ENCODE data around the gene ZKSCAN3.
"Not testable (repeated sequence)": the region's sequence is repeated elsewhere in the genome, so short reads cannot be mapped to it uniquely, and the experiment has no call there.

ZKSCAN3 gene

DNA sequence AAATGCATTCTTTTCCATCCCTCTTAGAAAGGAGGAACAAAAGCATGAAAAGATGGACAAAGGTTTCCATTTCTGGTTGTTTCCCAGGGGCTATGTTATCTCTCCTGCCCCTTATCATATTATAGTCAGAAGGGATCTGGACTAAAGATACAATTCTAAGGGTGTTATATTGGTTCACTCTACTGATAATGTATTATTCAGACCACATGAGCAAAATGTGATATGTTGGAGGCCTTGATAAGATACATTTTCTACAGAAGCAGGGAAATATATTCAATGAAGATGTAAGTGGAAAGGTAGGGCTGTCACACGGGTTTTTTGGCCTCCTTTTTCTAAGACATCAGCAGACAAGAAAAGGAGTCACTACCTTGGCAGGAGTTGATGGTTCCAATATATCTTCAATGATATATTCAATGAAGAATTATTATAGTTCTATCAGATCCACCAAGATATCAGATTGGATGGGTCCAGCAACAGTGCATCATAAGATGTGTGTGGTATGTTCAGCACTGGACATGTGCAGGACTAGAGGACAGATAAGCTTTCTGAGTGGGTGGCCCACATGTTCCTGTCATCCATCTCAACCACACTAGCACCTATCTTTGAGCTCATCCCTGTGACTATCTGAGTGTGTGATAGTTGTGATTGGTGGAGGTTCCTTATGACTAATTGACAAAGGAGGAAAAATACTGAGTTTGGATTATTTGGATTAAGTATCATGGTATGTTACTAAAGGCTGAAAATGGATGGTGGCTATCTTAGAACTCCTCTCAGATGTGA, 5.7 kb upstream of the ZKSCAN3 start:
- DNase-seq (ENCODE audit: low read depth in 2 of 2), result no peak

DNA sequence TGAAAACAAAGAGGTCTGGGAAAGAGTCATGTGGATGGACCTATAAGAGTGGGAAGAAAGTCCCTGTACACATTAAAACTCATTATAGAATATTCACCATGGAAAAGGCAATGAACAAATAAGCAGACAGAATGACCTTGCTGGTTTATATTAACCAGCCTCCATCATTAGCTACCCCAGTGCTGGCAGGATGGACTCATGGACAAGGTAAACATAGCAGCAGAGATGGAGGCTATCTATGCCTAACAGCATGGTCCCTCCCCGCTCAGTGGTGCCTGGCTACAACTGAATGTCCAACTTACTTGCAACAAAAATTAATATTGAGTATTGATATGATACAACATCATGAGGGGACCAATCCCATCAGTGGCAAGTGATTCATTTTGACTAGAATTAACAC, 4.5 kb upstream of the ZKSCAN3 start:
- no peak for DNase-seq (ENCODE audit: low read depth in 2 of 2)

DNA sequence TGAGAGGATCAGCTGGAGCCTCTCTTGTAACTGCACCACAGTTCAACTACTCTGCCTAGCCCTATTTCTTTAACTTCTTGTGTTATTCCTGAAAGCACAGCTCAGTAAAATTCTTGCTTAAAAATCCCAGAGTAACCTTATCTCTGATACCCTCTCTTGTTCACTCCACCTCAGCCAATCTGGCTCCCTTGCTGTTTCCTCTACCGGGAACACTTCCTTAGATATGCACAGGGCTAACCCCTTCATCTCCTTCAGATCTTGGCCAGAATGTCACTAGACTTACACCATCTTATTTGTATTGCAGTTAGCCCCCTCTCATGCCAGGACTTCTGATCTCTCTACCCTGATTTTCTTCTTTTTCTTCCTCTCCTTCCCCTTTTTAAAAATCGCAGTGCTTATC, 2.6 kb upstream of the ZKSCAN3 start:
- DNase-seq (ENCODE audit: low read depth in 2 of 2), result no peak

DNA sequence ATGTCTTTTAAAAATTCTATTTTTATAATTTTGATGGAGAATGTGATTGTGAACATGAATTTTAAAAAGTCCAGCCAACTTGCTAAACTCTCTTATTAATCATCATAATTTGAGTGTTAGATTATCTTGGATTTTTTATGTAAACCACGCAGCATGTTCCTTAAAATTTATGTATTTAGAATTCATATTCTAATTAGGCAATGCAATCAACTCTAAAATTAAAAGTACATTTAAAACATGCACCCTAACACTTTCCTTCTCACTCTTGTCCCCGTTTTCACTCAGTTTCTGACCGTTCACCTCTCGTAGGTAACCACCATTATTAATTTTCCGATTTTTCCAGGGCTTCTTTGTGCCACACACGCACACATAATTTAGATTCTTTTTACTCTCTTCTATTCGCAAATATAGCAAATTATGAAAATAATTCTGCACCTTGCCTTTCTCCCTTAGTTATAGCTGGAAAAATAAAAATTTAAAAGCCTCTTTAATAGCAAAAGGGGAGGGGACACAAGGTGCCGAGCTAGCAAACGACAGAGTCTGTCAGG, 329 bp upstream of the ZKSCAN3 start:
- DNase-seq (ENCODE audit: low read depth in 2 of 2), result no peak

DNA sequence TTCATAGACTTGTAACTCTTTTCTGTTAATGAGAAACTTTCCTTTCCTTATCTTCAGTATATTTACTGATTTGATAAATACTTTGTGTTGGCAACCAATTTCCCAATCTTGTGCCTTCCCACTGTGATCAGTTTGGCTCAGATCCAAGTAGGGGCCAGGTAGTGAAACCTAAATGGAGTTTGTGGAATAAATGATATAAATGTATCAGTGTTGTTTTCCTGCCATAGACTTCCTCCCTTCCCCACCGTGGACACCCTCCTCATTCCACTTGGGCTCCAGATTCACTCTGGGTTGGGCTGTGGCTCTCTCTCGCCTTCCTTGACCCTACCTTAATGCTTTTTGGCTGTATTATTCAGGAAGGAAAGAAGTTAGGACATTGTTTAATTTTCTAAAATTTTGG, 1.3 kb downstream of the ZKSCAN3 start:
- no peak for DNase-seq (ENCODE audit: low read depth in 2 of 2)

DNA sequence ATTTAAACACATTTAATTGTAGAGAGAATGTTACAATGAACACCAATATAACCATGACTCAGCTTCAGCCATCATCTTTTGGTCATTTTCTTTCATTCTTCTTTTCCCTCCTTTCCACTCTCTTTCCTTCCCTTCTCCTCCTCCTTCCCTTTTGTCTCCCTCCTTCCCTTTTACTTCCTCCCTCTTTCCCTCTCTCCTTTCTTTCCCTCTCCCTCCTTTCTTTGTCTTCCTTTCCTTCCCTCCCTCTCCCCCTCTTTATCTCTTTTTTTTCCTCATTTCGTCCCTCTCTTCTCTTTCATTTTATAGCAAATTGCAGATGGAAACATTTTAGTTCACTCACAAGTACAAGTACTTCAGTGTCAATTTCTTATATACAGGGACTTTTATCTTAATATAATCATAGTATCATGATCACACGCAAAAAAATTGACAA, 1.8 kb downstream of the ZKSCAN3 start:
- no peak for DNase-seq (ENCODE audit: low read depth in 2 of 2)

DNA sequence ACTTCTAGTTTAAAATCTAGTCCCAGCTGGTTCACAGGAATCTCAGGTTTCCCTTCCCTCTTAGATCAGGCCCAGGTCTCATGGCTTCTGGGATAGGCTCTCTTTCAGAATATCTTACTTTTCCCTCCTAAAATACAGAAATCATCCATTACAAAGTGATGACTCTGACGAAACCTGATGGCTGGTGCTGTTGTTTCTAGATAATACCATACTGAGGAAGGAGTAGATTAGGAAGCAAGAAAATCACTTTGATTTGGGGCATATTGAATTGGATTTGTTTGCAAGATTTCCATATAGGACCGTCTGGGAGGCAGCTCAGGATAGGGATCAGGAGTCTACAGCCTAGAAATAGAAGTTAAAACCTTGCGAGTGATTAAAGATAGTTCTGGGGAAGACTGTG, 3.6 kb downstream of the ZKSCAN3 start:
- no peak for DNase-seq (ENCODE audit: low read depth in 2 of 2)

DNA sequence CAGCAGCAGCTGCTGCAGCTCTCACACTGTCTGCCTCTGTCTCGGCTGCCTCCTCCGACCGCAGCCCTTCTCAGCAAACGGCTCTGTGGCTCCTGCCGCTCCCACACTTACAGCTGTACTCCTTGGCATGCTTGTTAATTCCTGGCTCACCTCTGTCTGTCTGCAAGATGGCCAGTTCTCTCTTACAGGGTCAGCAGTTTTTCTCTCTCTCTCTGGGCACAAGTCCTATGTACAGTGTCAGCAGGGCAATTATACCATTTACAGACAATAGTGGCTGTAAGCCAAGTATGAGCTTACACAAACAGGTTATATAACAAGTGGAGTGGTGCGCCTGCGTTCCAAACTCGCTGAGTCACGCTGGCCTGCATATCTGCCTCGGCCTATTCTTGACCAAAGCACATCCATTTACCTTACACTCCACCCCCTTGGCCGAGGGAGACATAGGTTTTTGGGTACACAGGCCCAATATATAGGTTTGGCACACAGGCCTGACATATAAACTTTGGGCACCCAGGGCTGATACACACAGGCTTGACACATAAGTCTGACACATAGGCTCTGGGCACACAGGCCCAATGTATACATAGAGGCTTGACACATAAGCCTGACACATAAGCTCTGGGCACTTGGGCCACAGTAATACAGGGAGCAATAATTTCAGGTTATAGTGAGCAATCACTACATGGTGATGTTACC, 4.4 kb downstream of the ZKSCAN3 start:
- no peak for DNase-seq (ENCODE audit: low read depth in 2 of 2)

DNA sequence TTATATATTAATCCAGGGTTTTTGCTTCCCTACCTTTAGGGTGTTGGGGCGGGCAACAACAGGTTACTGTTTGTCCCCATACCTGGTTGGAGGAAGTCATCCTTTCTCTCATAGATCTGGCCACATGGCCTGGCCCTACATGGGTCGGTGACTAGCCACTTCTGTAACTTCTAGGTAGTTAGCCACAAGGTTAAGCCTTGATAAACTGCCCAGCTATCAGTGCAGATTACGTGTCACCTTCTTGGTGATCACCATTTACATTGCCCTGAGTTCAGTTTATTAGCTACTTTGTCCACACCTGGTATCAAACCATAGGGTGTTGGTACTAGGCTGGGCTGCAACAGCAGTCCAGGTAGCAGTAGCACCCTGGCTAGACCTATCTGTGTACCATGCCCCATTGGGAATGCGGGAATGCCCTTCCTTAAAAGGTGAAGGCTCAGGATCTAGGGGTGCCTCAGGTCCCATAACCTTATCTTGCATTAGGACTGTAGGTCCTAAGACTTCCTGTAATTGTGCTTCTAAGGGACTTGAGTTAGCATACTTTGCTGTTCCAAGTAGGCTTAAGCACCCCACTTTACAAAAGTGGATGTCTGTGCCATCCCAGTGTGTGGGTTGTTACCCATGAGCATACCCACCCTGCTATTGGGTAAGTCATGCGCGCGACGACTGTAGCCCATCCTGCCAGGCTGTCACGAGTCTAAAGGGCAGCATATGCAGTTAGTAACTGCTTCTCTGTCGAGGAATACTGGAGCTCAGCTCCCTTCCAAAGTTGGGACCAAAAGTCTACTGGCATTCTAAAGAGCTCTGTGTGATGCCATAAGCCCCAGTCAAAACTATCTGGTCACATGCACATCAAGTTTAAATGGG, 5.2 kb downstream of the ZKSCAN3 start:
- DNase-seq (ENCODE audit: low read depth in 2 of 2), result no peak

DNA sequence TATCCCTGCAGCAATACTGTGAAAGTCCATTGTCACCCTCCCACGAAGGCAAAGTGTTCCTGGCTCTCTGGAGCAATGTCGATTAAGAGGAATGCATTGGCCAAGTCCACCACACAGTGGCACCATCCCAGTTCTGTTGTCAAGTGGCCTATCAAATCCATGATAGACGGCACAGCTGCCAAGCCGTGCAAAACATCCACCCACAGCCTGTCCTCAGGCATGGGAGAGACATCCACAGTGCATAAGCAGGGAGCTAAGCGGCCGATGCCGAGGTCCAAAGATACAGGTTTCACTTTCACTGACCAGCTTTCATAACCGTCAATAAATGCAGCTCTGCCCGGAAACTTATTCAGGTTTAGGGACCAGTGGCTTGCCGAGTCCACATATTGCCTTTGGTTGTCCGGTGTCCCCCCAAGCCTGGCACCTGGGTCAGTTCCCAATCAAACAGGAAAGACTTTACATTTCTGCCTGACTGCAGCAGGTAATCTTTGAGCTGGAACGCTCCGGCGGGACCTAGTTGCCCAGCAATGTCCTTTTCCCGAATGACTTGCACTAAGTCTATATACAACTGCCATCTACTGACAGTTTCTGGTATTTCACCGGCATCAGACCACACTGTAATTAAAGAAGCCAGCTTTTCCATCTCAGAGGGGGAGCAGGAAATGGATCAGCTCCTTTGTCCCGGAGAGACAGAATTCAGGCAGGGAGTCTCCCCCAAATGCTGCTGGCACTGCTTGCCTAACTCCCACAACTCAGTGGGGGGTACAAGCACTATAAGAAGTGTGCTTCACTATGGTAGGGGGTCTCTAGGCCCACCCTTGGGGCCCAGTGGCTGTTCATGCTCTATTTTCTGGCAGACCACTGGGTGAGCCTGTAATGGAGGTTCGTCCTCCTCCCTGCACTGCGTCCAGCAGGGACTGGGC, 6.3 kb downstream of the ZKSCAN3 start:
- DNase-seq (ENCODE audit: low read depth in 2 of 2), result peak in 1 of 2 experiments; percentile 40

DNA sequence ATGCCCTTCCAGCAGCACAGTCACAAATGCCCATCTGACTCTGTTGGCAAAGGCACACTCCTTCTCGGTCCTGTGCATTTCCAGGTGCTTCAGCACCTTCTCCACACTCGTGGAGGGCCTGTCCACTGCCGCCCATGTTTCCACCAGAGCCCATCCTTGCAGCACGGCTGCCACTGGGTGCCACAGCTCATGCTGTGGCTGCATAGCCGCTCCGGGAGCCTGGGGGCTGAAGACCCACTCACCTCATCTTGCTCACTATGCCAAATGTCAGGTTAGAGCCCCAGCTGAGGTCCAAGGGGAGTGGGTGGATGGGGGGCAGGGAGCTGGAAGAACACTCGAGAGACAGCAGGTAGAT, 6.9 kb downstream of the ZKSCAN3 start:
- DNase-seq (ENCODE audit: low read depth in 2 of 2), result no peak

DNA sequence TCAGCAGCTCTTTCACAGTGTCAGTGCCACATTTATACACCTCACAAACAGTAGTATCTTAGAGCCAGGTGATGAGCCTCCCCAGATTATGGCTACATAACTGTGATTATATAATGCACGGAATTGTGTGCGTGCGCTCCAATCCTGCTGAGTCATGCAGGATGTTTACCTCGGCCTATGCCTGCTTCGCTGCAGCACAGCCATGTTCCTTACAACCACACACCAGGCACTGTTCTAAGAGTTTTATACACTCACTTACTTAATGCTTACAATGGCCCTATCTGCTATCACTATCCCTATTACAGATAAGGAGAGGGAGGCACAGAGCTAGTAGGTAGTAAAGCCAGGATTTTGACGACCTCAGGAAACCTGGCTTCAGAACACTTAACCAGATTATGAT, 7.3 kb downstream of the ZKSCAN3 start:
- no peak for DNase-seq (ENCODE audit: low read depth in 2 of 2)

DNA sequence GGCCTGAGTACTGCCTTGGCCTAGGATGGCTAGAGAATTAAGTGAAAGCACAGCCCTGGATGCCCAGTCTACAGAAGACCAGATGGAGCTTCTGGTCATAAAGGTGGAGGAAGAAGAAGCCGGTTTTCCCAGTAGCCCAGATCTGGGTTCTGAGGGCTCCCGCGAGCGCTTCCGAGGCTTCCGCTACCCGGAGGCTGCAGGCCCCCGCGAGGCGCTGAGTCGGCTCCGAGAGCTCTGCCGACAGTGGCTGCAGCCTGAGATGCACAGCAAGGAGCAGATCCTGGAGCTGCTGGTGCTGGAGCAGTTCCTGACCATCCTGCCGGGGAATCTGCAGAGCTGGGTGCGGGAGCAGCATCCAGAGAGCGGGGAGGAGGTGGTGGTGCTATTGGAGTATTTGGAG, 9.8 kb downstream of the ZKSCAN3 start:
- DNase-seq (ENCODE audit: low read depth in 2 of 2), result not testable (repeated sequence)

DNA sequence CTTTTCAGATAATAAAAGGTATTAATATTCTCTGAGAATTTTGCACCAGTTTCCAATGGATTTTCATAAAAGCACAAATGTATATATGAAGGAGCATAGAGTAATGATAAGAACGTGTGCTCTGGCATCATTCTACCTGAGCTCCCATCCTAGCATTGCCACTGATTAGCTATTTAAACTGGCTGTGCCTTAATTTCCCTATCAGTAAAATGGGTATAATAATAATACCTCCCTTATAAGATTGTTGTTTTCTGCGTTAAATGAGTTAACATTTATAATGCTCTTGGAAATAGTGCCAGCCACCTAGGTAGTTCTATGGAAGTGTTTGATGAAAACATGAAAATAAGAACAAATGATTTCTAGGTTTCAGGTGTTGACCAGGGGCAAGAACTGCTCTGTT, 11.2 kb downstream of the ZKSCAN3 start:
- DNase-seq (ENCODE audit: low read depth in 2 of 2), result no peak

DNA sequence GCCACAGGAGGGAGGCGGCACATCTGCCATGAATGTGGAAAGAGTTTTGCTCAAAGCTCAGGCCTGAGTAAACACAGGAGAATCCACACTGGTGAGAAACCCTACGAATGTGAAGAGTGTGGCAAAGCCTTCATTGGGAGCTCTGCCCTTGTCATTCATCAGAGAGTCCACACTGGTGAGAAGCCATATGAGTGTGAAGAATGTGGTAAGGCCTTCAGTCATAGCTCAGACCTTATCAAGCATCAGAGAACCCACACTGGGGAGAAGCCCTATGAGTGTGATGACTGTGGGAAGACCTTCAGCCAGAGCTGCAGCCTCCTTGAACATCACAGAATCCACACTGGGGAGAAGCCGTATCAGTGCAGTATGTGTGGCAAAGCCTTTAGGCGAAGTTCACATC, 15.8 kb downstream of the ZKSCAN3 start:
- not testable (repeated sequence) for DNase-seq (ENCODE audit: low read depth in 2 of 2)

DNA sequence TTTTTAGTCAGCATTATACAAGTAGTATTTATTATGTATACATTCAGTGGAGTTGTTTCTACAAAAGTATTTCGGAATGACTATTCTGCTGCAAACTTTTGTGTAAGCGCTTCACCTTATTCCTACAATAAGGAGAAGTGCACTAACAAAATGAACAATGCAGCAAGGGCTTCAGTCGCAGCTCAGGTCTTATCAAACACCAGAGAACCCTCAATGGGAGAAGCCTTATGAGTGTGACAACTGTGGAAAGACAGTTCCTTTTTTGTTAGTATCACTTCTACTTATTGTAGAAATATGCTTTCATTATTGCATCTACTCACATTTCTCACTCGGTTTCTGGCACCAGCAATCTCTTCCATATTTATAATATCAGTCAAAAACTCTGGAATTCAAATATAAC, 18.8 kb downstream of the ZKSCAN3 start:
- DNase-seq (ENCODE audit: low read depth in 2 of 2), result no peak

DNA sequence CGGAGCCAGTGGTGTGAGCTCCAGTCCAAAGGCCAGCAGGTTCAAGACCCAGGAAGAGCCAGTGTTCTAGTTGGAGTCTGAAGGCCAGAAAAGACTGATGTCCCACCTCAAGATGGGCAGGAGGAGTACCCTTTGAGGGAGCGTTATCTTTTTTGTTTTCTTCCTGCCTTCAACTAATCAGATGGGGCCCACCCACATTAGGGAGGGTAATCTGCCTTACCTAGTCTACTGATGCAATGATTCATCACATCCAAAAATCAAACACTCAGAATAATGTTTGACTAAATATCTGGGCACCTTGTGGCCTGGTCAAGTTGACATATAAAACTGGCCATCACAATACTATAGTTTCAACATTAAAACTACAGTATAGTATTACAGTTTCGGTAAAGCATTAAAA, 19.7 kb downstream of the ZKSCAN3 start:
- no peak for DNase-seq (ENCODE audit: low read depth in 2 of 2)

DNA sequence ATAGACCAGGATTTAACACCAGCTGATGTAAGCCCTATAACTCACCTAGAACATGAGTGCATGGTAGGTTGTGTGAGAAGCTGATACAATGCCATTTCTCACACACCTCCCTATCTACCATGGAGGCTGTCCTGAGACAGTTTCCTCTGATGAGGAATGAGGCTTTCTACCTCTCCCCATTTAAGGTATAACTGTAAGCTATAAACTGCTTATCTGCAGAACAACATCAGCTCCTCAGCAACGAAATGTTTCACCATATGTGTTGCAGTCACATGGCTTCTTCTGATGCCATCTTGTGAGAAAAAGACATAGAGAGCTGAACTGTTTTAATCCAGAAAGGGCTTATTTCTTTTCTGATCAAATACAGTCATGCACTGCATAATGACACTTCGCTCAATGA, 20.7 kb downstream of the ZKSCAN3 start:
- DNase-seq (ENCODE audit: low read depth in 2 of 2), result no peak

DNA sequence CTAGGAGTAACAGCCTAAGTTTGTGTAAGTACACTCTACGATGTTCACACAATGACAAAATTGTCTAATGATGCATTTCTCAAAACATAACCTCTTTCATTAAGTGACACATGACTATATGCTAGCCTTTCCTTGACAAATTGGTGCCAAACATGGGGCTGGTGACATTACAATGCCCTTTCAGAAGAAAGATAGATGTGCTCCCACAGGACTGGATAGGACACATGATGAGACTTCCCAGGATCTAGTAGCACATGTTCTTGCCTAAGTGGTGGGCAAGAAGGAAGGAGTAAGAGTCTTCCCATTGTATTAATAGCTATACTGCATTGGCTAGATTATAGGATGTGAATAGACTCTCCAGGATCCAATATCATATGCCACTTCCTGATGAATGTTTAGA, 21.5 kb downstream of the ZKSCAN3 start:
- no peak for DNase-seq (ENCODE audit: low read depth in 2 of 2)

DNA sequence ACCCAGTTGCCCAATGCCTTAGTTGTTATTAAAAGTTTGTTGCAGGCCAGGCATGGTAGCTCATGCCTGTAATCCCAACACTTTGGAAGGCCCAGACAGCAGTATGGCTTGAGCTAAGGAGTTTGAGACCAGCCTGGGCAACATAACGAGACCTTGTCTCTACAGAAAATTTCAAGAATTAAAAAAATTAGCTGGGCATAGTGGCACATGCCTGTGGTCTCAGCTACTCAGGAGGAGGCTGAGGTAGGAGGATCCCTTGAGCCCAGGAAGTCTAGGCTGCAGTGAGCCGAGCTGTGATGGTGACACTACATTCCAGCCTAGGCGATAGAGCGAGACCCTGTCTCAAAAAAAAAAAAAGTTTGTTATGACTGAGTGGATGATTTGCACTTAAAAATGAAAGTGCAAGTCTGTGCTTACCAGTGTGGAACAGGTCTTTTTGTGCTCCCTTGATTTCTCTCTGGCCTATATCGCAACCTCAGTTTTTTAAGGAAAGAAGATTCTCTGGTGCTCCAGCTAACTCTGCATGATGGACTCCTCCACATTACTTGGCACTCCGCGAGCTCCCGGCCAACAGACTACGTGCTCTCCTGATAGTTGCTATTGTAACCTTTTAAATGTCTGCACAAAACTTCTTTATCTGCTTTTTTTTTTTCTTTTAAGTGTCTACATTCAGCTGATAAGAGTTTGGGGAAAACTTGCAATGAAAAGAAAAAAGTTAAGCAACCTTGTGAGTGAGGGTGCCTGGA, 22.1 kb downstream of the ZKSCAN3 start:
- no peak for DNase-seq (ENCODE audit: low read depth in 2 of 2)

DNA sequence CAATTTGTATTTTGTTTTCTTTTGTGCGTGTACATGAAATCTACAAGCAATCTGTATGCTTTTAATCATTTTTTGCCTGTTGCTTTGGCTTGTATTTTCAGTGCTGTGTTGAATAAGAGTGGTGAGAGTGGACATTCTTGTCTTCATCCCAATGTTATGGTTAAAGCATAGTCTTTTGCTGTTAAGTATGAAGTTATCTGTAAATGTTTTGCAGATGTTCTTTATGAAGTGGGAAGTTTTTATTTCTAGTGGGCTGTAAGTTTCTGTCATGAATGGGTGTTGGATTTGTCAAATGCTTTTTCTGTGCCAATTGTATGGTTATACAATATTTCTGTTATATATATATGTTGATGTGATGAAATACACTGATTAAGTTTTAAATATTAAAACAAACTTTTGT, 24.2 kb downstream of the ZKSCAN3 start:
- no peak for DNase-seq (ENCODE audit: low read depth in 2 of 2)
